ENCODE results near the gene UXS1. TPM values are rescaled to one million over a fixed set of nuclear protein-coding genes. Genes with fewer than 3 reads are reported as not detected.

UXS1 gene
- total and polyA plus RNA-seq, 3 donors from 2014 or later, result 51.3 to 95.1 (median 76.6) TPM

- Histone ChIP-seq H3K9me3 (no peaks in the 10 kb centered on the region), H3K27me3 (no peaks in the 10 kb centered on the region), H3K27ac (no peak overlapping the region), H3K36me3 (ENCODE audit: low read depth, missing control alignments) (no peaks in the 10 kb centered on the region), H3K4me3 (no peak overlapping the region), H3K4me1 (no peaks in the 10 kb centered on the region)
- TF ChIP-seq CTCF (IDR thresholded peaks at IDR 0.05), result no peak
- TF ChIP-seq POLR2A (IDR thresholded peaks at IDR 0.05), result no peak
- no peak for DNase-seq
- intact Hi-C loops (cut with DNase I; ENCODE audit: low total_unique reads), result no loop called here
- 92 to 94% methylated on average over 3 of the region's 3 CpGs for WGBS, 2 donors
Observed at GRCh38 chr2:106075048-106075447, 119.1 kb downstream of the UXS1 start.

GRCh38 chr2:106073678-106074406 is 120.3 kb downstream of the UXS1 start:
- no peaks in the 10 kb centered on the region for H3K27me3 ChIP-seq
- H3K4me1 ChIP-seq, result no peaks in the 10 kb centered on the region
- DNase-seq, result no peak
- no peak overlapping the region for H3K27ac ChIP-seq
- H3K36me3 ChIP-seq (ENCODE audit: low read depth, missing control alignments), result no peaks in the 10 kb centered on the region
- H3K4me3 ChIP-seq, result no peak overlapping the region
- H3K9me3 ChIP-seq, result no peaks in the 10 kb centered on the region
- WGBS, 2 donors, result 90 to 92% methylated on average over 17 of the region's 17 CpGs
- intact Hi-C loops (cut with DNase I; ENCODE audit: low total_unique reads), result no loop called here
- TF ChIP-seq CTCF (IDR thresholded peaks at IDR 0.05) (no peak), POLR2A (IDR thresholded peaks at IDR 0.05) (no peak)

GRCh38 chr2:106070181-106070580 is 123.9 kb downstream of the UXS1 start:
- TF ChIP-seq CTCF (IDR thresholded peaks at IDR 0.05) (no peak), POLR2A (IDR thresholded peaks at IDR 0.05) (no peak)
- H3K4me1 ChIP-seq, result no peaks in the 10 kb centered on the region
- no peaks in the 10 kb centered on the region for H3K27me3 ChIP-seq
- no peaks in the 10 kb centered on the region for H3K36me3 ChIP-seq (ENCODE audit: low read depth, missing control alignments)
- no peak overlapping the region for H3K4me3 ChIP-seq
- H3K27ac ChIP-seq, result no peak overlapping the region
- 90 to 96% methylated on average over 4 of the region's 4 CpGs for WGBS, 2 donors
- no peaks in the 10 kb centered on the region for H3K9me3 ChIP-seq
- no peak for DNase-seq
- intact Hi-C loops (cut with DNase I; ENCODE audit: low total_unique reads), result no loop called here

GRCh38 chr2:106068451-106068850 is 125.7 kb downstream of the UXS1 start:
- TF ChIP-seq CTCF (IDR thresholded peaks at IDR 0.05) (no peak), POLR2A (IDR thresholded peaks at IDR 0.05) (no peak)
- no peaks in the 10 kb centered on the region for H3K27me3 ChIP-seq
- 90 to 92% methylated on average over 4 of the region's 4 CpGs for WGBS, 2 donors
- no peak overlapping the region for H3K4me3 ChIP-seq
- no peaks in the 10 kb centered on the region for H3K9me3 ChIP-seq
- no peak for DNase-seq
- intact Hi-C loops (cut with DNase I; ENCODE audit: low total_unique reads), result no loop called here
- no peak overlapping the region for H3K27ac ChIP-seq
- H3K4me1 ChIP-seq, result no peaks in the 10 kb centered on the region
- no peaks in the 10 kb centered on the region for H3K36me3 ChIP-seq (ENCODE audit: low read depth, missing control alignments)
